IMR-90 (cell line): ENCODE data around the gene CWF19L1. TPM values are rescaled to one million over a fixed set of nuclear protein-coding genes. Genes with fewer than 3 reads are reported as not detected.

Source experiments
- ATAC-seq: fragments of 200-7000 bp; cut with Tn5 transposase; 2 replicates; pipeline ENCODE4 v1.9.1; 2020; ENCODE audit warnings: low read depth, mild to moderate bottlenecking, moderate library complexity
- BruUV-seq: library from RNA; stranded (reverse); fragments of 400-500 nt; replicated peaks from 2 replicates; lab custom pipeline; 2021; lab: Mats Ljungman, UMichigan
- CTCF ChIA-PET: fragments of 300-600 bp; formaldehyde crosslinking; extraction: SDS; loops from one replicate; lab custom pipeline; 2021; ENCODE audit warnings: antibody characterized with exemption; lab: Yijun Ruan, JAX
- POLR2A ChIA-PET: fragments of 300-600 bp; sonication (Branson Sonifier 250); formaldehyde crosslinking; loops from one replicate; lab custom pipeline; 2022; ENCODE audit warnings: antibody characterized with exemption; ENCODE audit not compliant: unreplicated experiment; lab: Charles Lee
- DNase-seq: peaks from one replicate; pipeline ENCODE4 v3.0.0; 2013
- H2AFZ ChIP-seq: replicated peaks from 2 replicates; pipeline ENCODE3; 2013; ENCODE audit warnings: low read length, mild to moderate bottlenecking; ENCODE audit not compliant: poor library complexity
- H2AK5ac ChIP-seq: 2 replicates; pipeline ENCODE4 v1.6.1; 2013; ENCODE audit warnings: low read depth, low read length, inconsistent platforms
- H2AK9ac ChIP-seq: replicated peaks from 2 replicates; pipeline ENCODE3; 2013; ENCODE audit warnings: mild to moderate bottlenecking, low read depth, low read length, moderate library complexity; ENCODE audit not compliant: poor library complexity
- H2BK120ac ChIP-seq: 2 replicates; pipeline ENCODE4 v1.6.1; 2013; ENCODE audit warnings: low read depth, low read length, inconsistent platforms
- H2BK15ac ChIP-seq: 3 replicates; pipeline ENCODE4 v1.6.1; 2013; ENCODE audit warnings: low read depth, low read length, inconsistent platforms
- H2BK20ac ChIP-seq: 2 replicates; pipeline ENCODE4 v1.6.1; 2013; ENCODE audit warnings: low read depth, mild to moderate bottlenecking, inconsistent platforms, low read length, moderate library complexity
- H2BK5ac ChIP-seq: 2 replicates; pipeline ENCODE4 v1.6.1; 2013; ENCODE audit warnings: mild to moderate bottlenecking, low read depth, low read length, inconsistent platforms; ENCODE audit not compliant: poor library complexity, severe bottlenecking
- H3K14ac ChIP-seq: replicated peaks from 2 replicates; pipeline ENCODE4 v1.6.1; 2013; ENCODE audit warnings: low read depth, low read length, inconsistent platforms
- H3K18ac ChIP-seq: 2 replicates; pipeline ENCODE4 v1.6.1; 2013; ENCODE audit warnings: low read depth, low read length, control low read depth
- H3K23ac ChIP-seq: 2 replicates; pipeline ENCODE4 v1.6.1; 2013; ENCODE audit warnings: low read depth, low read length, inconsistent platforms
- H3K27ac ChIP-seq: 2 replicates; pipeline ENCODE4 v1.5.1; 2013; ENCODE audit warnings: mild to moderate bottlenecking, control low read depth, low read length; ENCODE audit not compliant: insufficient read depth
- H3K27me3 ChIP-seq: 2 replicates; pipeline ENCODE4 v1.6.1; 2013; ENCODE audit warnings: low read length; ENCODE audit not compliant: control insufficient read depth, insufficient read depth
- H3K36me3 ChIP-seq: 2 replicates; pipeline ENCODE4 v1.6.1; 2013; ENCODE audit warnings: low read length, mixed read lengths; ENCODE audit not compliant: control insufficient read depth, insufficient read depth
- H3K4ac ChIP-seq: 2 replicates; pipeline ENCODE4 v1.6.1; 2013; ENCODE audit warnings: low read depth, low read length, inconsistent platforms
- H3K4me1 ChIP-seq: 2 replicates; pipeline ENCODE4 v1.6.1; 2013; ENCODE audit warnings: low read length, mixed read lengths; ENCODE audit not compliant: control insufficient read depth, insufficient read depth
- H3K4me2 ChIP-seq: 2 replicates; pipeline ENCODE4 v1.6.1; 2013; ENCODE audit warnings: low read depth, mild to moderate bottlenecking, control low read depth, low read length, moderate library complexity
- H3K4me3 ChIP-seq: 2 replicates; pipeline ENCODE4 v1.5.1; 2013; ENCODE audit warnings: low read depth, mild to moderate bottlenecking, control low read depth, low read length, moderate library complexity; ENCODE audit not compliant: insufficient read depth
- H3K56ac ChIP-seq: 2 replicates; pipeline ENCODE4 v1.6.1; 2013; ENCODE audit warnings: low read length, inconsistent platforms; ENCODE audit not compliant: insufficient read depth; ENCODE audit errors: extremely low read depth
- H3K79me1 ChIP-seq, 2 experiments: 2 replicates each; pipeline ENCODE4 v1.6.1; 2013; ENCODE audit warnings: low read length in 2 of 2, inconsistent platforms in 1 of 2, low read depth in 1 of 2
- H3K9ac ChIP-seq: 2 replicates; pipeline ENCODE4 v1.6.1; 2013; ENCODE audit warnings: low read depth, low read length, control low read depth
- H3K9me1 ChIP-seq: 2 replicates; pipeline ENCODE4 v1.6.1; 2013; ENCODE audit warnings: low read length, inconsistent platforms; ENCODE audit not compliant: insufficient read depth
- H3K9me3 ChIP-seq: 2 replicates; pipeline ENCODE4 v1.6.1; 2013; ENCODE audit warnings: low read length; ENCODE audit not compliant: control insufficient read depth, insufficient read depth
- H4K20me1 ChIP-seq: 2 replicates; pipeline ENCODE4 v1.6.1; 2013; ENCODE audit warnings: low read length, inconsistent platforms; ENCODE audit not compliant: insufficient read depth
- H4K5ac ChIP-seq: 2 replicates; pipeline ENCODE4 v1.6.1; 2013; ENCODE audit warnings: mild to moderate bottlenecking, low read depth, low read length, control low read depth
- H4K8ac ChIP-seq, 2 experiments: 2 replicates each; pipeline ENCODE4 v1.6.1; 2013; ENCODE audit warnings: low read depth in 2 of 2, low read length in 2 of 2, control low read depth in 1 of 2, inconsistent platforms in 1 of 2
- H4K91ac ChIP-seq: 2 replicates; pipeline ENCODE4 v1.6.1; 2013; ENCODE audit warnings: low read depth, low read length, inconsistent platforms; ENCODE audit not compliant: insufficient read depth
- BHLHE40 ChIP-seq: fragments of 150-350 bp; IDR thresholded peaks from 2 replicates; pipeline ENCODE4 v1.6.1; 2016; ENCODE audit warnings: mild to moderate bottlenecking, low read depth, low read length
- CHD1 ChIP-seq: IDR thresholded peaks from 2 replicates; pipeline ENCODE4 v1.6.1; 2012; ENCODE audit warnings: low read depth, low read length, improper control_type of control experiment
- CTCF ChIP-seq: conservative IDR thresholded peaks from 2 replicates; pipeline ENCODE4 v1.5.1; 2012; ENCODE audit warnings: mild to moderate bottlenecking, low read depth, low read length, improper control_type of control experiment
- MAFK ChIP-seq: IDR thresholded peaks from 2 replicates; pipeline ENCODE4 v1.6.1; 2012; ENCODE audit warnings: low read depth, low read length, improper control_type of control experiment
- RAD21 ChIP-seq: IDR thresholded peaks from 2 replicates; pipeline ENCODE4 v1.6.1; 2012; ENCODE audit warnings: low read length, improper control_type of control experiment
- RCOR1 ChIP-seq: IDR thresholded peaks from 2 replicates; pipeline ENCODE4 v1.6.1; 2012; ENCODE audit warnings: mild to moderate bottlenecking, low read length, improper control_type of control experiment; ENCODE audit not compliant: insufficient replicate concordance
- SMC3 ChIP-seq: fragments of 150-350 bp; IDR thresholded peaks from 2 replicates; pipeline ENCODE4 v1.6.1; 2016; ENCODE audit warnings: low read depth, mild to moderate bottlenecking, antibody characterized with exemption, low read length, moderate library complexity
- WGBS, 2 experiments: methylation state at CpG; one replicate each; pipeline versions ENCODE4 v1.1.5 to v1.1.7; 2013; ENCODE audit warnings: missing lambda C conversion rate in 2 of 2; ENCODE audit not compliant: insufficient read length in 1 of 2; ENCODE audit errors: extremely low coverage in 2 of 2; 5-methylcytosine and 5-hydroxymethylcytosine counted together
- dilution Hi-C: fragments of 300-500 bp; cut with HindIII; formaldehyde crosslinking; loops from one replicate; pipeline ENCODE4 v1.14.3; 2018; ENCODE audit warnings: low sequenced_read_pairs; ENCODE audit not compliant: unreplicated experiment
- in situ Hi-C: fragments of 300-500 bp; cut with MboI; formaldehyde crosslinking; loops from 3 replicates; pipeline ENCODE4 v1.14.3; 2019; ENCODE audit warnings: low sequenced_read_pairs, inconsistent platforms, mixed read lengths
- intact Hi-C: fragments of 100-400 bp; cut with micrococcal nuclease; formaldehyde crosslinking; loops from 2 replicates; pipeline ENCODE4 v1.10.0; 2022
- polyA plus RNA-seq, 3 experiments: library from polyadenylated mRNA; depleted of rRNA; stranded (reverse); fragments of >200 nt; gene quantifications; 2 replicates each; pipeline ENCODE4 v1.2.3, GENCODE V29; 2012; ENCODE audit warnings: low replicate concordance in 1 of 3
- total RNA-seq: library from RNA; depleted of rRNA; stranded (reverse); fragments of >200 nt; gene quantifications from 2 replicates; pipeline ENCODE4 v1.2.3, GENCODE V29; 2012

The CWF19L1 gene
- total and polyA plus RNA-seq, 2 of the 4 experiments (the other 2 are of a cell fraction) = 10.2 to 30.8 TPM

- ATAC-seq (no peak), DNase-seq (no peak)
- Histone ChIP-seq H4K5ac (no peak overlapping the region), H3K23ac (no peak overlapping the region), H3K27me3 (no peaks in the 10 kb centered on the region), H3K4me3 (no peak overlapping the region), H3K36me3 (peaks cover 25% of the 10 kb centered on the region), H3K18ac (no peak overlapping the region), H2BK15ac (no peak overlapping the region), H3K14ac (no peak overlapping the region), H3K4ac (no peak overlapping the region), H4K20me1 (no peaks in the 10 kb centered on the region), H2BK5ac (no peak overlapping the region), H3K9ac (no peak overlapping the region), H2BK20ac (no peak overlapping the region), H3K27ac (no peak overlapping the region), H2AK9ac (no peak overlapping the region), H3K4me2 (no peak overlapping the region), H3K79me1 (0 out of 4 replicates have a peak, but pooled peaks cover 0 to 4% of the 10 kb centered on the region in 2 experiments), H2AK5ac (no peak overlapping the region), H2BK120ac (no peak overlapping the region), H4K8ac (no peak overlapping the region), H3K9me1 (no peaks in the 10 kb centered on the region), H4K91ac (no peak overlapping the region), H2AFZ (no peak overlapping the region), H3K9me3 (no peaks in the 10 kb centered on the region), H3K4me1 (no peaks in the 10 kb centered on the region), H3K56ac (no peak overlapping the region)
- TF ChIP-seq SMC3 (no peak), CTCF (no peak), RCOR1 (no peak), RAD21 (no peak), MAFK (no peak), BHLHE40 (no peak), CHD1 (no peak)
- in situ Hi-C loops = no loop called here
- no TSS peak for BruUV-seq
- CTCF ChIA-PET = interaction anchor here (0.6 kb wide), 1 partner anchor 20 kb away, joined by 3 read pairs; no protein-coding TSS in a partner anchor
- no CpG with 5 or more reads among the region's 2 CpGs for WGBS, 2 experiments
- POLR2A ChIA-PET = no interaction called here
- intact Hi-C loops = no loop called here
- dilution Hi-C loops = no loop called here
These were observed 65.9 kb downstream of the CWF19L1 start for GRCh38 chr10:100201549-100201948.
